GM18907 (cell line): ENCODE data around the gene NXNL2.

ENCODE experiments used
- ATAC-seq: cut with Tn5 transposase; IDR thresholded peaks from one replicate; pipeline ENCODE4 v1.9.1; 2021; ENCODE audit warnings: mild to moderate bottlenecking, moderate library complexity; ENCODE audit not compliant: unreplicated experiment

NXNL2 gene

DNA sequence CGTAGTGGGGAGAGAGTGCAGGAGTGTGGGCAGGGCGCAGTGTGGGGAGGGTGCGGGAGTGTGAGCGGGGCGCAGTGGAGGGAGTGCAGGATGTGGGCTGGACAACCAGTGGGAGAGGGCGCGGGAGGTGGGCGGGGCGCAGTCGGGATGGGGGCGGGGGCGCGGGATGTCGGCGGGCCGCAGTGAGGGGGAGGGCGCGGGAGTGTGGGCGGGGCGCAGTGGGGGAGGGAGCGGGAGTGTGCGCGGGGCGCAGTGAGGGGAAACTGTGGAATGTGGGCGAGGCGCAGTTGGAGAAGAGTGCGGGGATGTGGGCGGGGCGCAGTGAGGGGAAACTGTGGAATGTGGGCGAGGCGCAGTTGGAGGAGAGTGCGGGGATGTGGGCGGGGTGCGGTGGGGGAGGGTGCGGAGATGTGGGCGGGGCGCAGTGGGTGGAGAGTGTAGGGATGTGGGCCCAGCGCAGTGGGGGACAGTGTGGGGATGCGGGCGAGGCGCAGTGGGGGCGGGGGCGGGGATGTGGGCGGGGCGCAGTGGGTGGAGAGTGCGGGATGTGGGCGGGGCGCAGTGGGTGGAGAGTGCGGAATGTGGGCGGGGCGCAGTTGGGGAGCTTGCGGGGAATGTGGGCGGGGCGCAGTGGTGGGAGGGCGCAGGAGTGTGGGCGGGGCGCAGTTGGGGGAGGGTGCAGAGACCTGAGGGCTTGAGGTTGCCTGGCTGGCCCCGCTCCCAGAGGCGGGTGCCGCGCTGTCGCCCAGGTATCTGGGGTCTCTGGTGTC lies at the start of gene NXNL2:
Gene NXNL2 (plus strand): TSS at position 723 of the 770 bp plus-strand sequence. CDS start 257 bp downstream, outside the sequence.
- no peak for ATAC-seq

DNA sequence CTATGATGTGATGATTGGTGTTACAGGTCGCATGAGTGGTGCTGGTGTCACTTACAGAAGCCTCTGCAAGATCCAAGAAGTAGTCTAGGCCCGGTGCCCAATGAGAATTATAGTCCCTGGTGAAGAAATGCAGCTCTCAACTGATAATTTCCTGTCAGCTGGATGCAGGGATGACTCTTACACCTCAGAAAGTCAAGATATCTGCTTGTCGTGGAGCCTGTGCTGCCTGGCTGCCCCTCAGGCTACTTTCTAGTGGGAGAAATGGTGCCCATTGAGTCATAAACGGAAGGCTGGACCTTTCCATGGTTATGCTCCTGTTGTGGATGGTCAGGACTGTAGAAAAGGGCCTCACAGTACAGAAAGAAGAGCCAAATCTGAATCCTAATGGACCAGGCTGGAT lies 46.8 kb upstream of the NXNL2 start:
- no peak for ATAC-seq

DNA sequence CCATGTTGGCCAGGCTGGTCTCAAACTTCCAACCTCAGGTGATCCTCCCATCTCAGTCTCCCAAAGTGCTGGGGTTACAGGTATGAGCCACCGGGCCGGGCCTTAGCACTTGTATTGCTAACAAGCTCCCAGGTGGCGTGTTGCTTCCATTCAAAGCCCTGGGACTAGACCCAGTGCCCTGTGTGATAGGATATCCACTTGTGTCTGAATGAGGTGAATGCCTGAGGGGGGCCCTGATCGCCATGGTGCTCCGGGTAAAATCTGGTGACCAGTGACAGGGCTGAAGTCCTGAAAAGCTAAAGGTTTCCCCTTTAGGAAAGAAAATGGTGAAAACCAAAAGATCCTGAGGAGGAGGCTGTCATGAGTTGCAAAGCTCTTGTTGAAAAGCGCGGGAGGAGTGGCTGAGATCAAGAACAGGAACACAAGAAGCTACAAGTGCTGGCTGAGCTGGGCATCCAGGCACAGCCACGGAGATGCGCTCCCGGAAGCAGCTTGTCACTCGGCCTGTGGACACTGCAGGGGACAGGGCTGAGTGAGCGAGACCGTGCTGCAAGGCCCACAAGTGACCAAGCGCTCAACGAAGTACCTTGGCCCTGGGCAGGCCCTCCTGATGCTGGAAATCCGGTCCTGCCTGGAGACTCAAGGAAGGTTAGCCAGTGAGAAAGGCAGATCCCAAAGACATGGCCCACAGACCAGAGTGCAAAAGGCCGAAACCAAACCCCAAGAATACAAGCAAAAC lies 39.8 kb upstream of the NXNL2 start:
- no peak for ATAC-seq

DNA sequence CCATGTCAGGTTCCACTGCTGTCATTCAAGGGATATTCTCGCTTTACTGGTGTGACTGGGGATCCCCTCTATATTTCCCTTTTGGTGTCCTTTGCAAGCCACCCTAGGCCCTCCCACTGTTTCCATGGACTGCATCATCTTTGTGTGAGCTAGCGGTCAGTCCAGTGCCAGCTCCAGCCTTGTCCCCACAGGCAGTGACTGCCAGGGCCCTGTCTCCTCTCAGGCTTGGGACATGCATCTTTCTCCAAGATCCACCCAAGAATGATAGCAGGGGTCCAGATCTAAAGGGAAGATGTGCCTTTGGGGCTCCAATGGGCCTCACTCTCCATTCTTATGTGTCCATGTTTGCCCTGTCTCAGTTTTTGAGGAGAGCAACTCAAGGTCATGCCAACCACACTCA lies 37.8 kb upstream of the NXNL2 start:
- ATAC-seq: no peak

DNA sequence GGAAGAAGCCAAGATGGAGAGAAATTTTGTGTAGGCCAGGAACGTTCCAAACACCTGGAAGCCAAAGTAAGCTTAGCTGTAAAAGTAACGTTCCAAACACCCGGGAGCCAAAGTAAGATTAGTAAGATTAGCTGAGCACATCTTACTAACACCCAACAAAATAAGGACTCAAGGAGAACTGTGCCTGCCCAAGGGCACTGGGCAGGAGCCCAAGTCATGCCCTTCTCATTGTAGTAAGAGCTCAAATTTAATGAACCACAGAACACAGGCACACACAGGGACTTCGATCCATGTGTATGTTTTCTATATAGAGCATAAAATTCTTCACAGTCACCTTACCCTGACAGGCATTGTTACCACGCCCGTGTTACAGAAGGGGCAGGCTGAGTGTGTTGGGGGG lies 36.1 kb upstream of the NXNL2 start:
- no peak for ATAC-seq

DNA sequence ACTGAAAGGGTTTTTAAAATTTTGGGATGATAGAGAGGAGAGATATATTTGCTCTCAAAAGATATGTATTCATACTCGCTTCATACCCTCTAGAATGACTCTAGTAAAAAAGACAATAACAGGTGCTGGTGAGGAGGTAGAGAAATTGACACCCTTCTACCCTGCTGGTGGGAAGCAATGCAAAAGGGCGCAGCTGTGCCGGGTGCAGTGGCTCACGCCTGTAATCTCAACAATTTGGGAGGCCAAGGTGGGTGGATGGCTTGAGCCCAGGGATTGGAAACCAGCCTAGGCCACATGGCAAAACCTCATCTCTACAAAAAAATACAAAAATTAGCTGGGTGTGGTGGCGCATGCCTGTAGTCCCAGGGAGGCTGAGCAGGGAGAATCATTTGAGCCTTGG lies 33.9 kb upstream of the NXNL2 start:
- ATAC-seq: no peak

DNA sequence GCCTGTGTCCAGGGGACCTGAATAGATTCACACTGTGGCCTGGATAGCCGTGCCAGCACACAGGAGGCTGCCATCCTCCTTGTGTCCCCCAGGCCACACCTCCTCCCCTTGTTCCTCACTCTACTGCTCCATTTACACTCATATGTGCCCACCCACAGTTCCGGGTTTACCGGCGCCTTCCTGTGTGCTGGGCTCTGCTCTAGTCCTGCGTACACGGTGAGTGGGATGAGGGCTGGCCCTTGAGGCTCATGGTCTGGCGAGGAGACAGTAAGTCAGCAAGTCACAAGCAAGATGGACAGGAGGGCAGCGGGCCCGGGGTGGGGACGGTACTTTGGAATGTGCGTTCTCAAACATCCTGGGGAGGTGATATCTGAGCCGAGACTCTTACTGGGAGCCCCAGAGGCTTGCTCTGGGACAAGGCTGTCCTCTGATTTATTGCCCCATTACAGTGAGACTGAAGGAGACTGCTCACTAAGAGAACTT lies 32.4 kb upstream of the NXNL2 start:
- no peak for ATAC-seq

DNA sequence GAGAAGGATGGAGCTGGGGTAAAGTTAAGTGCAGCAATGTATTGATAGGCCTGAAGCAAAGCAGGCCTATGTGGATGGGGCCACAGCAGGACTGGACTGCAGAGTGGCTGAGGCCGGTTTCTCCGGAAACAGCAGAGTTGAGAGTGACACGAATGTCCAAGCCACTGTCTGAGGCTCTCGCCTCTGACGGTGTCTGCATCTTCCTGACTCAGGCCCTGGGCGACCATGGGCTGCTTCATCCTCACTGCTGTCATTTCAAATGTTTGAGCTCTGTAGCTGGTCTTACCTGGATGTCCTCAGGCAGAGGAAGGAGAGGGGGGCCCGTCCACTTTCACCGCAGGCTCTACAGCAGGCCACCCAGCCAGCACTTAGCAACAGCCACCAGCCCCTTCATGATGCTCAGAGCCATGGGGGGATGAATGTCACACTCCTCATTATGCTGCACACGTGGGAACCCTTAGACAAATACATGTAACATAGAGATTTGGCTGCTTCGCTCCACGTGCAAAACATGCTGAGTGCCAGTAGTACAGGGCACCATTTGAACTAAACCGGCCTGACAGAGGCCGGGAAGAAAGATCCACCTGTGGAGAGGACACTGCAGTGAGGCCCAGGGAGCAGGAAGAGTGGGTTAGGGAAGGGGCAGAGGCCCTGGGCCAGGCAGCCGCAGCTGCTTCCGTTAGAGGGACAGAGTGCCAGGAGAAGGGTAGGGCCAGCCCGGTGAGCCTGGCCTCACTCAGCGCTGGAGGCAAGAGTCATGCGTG lies 31.7 kb upstream of the NXNL2 start:
- ATAC-seq: no peak

DNA sequence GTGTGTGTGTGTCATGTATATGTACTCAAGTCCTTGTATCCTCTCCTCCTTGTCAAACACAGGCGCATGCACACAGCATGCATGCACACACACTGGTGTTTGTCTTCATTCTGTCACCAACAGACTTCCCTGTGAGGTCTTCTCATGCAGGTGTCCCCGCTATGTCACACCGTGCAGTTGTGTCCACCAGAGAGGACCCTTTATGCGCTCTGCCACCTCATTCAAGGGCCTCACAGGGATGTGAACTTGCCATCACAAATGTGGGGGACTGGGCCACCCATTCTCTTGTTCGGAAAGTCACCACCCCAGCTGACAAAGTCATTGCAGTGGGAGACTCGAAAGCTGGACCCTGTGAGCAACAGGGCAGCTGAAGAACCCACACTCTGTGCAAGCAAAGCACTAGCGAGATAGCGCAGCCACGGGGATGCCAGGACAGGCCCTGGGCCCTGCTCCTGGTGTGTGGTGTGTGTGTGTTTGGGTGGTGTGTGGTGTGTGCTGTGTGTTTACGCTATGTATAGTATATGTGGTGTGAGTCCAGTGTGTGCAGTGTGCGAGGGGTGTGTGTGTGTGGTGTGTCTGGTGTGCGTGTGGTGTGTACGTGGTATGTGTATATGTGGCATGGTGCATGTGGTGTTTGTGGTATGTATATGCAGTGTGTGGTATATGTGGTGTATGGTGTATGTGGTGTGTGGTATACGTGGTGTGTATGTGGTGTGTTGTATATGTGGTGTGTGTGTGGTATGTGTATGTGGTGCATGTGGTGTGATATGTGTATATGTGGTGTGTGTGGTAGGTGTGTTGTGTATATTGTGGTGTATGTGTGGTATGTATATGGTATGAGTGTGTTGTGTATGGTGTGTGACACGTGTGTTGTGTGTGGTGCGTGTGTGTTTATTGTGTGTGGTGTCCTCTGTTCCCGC lies 30.9 kb upstream of the NXNL2 start:
- no peak for ATAC-seq

DNA sequence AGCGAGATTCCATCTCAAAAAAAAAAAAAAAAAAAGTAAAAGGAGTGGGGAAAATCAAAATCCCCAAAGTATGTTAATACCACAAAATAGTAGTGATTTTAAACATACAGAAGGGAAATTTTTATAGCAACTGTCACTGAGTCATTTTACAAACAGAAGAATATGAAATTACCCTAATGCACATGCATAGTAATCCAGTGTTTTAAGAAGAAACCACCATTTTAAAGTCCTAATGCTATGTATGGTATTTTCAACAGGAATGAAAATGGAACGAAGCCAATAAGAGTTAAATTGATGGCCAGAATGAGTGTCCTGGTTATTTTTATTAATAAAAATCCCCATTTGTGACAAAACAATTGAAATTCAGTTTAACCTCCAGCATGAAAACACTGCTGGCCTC lies 26.7 kb upstream of the NXNL2 start:
- ATAC-seq: no peak

DNA sequence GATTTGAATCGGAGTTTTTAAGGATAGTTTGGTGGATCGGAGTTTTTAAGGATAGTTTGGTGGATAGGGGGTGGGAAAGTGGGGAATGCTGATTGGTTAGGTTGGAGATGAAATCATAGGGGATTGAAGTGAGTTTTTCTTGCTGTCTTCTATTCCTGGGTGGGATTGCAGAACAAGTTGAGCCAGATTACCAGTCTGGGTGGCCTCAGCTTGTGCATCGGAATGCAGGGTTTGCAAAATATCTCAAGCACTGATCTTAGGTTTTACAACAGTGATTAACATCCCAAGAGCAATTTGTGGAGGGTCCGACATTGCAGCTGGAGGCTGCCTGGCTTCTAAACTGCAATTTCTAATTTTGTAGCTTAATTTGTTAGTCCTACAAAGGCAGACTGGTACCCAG lies 23.1 kb upstream of the NXNL2 start:
- ATAC-seq: no peak

DNA sequence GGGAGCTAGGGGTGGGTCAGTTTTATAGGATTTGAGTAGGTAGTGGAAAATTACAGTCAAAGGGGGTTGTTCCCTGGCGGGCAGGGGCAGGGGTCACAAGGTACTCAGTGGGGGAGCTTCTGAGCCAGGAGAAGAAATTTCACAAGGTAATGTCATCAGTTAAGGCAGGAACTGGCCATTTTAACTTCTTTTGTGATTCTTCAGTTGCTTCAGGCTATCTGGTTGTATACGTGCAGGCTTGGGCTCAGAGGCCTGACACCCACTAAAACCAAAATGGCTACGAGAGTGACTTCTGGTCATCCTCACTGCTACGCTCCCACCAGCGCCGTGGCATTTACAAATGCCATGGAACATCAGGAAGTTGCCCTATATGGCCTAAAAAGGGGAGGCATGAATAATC lies 20.7 kb upstream of the NXNL2 start:
- ATAC-seq: no peak

DNA sequence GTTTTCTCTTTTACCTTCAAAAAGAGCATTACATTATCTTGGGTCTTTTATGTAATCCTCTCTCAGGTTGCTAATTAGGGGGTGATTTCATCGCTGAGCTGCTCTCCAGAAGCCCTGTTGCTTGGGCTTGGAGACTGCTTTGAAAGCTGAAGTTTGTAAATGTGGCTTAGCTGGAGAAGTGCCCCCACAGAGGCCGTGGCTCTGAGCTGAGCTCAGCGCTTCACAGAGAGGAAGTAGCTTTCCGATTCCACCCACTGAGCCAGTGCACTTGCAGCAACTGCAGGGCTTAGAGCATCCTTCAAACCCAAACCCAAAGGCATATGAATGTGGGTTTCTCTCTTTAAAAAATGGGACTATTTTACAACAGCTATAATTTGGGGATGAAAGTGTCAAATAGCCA lies 13.7 kb upstream of the NXNL2 start:
- no peak for ATAC-seq

DNA sequence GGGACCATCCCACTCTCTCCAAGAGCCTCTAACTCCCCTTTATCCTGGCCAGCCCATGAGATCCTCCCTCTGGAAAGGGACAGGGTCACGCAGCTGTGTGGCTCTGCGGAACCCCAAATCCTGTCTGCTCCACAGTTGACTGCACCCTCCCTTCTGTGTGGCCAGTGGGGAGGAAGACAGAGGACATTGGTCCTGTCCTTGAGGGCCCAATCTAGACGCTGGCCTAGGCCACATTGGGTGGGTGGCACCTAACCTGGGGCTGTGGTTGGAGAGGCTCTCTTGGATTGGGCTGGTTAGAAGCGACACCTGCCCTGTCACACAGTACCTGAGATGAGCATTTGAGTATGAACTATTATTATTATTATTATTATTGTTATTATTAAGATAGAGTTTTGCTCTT lies 12.6 kb upstream of the NXNL2 start:
- ATAC-seq: no peak

DNA sequence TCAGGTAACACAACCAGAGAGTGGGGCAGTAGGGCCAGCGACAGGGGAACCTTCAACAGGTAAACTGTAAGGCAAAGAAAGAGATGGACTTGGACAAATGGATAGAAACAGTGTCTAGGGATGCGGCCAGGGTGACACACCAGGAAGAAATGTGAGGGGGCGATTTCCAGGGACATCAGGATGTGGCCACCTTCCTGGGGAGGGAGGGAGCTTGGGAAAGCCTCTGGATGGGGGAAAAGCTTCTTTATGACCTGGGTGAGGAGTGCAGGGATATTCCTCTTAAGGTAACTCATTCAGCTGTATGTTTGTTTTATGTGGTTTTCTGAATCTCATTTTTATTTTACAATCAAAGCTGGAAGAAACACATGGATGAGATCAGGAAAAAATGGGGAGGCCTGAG lies 11.9 kb upstream of the NXNL2 start:
- ATAC-seq: no peak

DNA sequence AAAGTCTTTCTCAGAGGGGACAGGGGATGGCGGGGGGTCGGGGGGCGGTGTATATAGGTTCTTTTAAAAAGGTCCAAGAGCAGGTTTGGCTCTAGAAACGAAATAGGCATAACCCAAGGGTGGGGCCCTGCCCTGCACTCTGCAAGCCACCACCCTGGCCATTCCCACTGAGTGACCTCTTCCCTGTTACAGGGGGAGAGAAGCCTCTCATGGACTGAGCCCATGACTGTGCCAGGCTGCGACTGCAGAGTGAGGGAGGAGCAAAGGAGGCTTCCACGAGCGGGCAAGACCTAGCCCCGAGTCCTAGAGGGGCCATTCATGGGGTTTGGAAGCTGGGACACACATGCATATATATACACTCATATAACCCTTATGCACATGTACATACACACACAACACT lies 10.1 kb upstream of the NXNL2 start:
- ATAC-seq: no peak

DNA sequence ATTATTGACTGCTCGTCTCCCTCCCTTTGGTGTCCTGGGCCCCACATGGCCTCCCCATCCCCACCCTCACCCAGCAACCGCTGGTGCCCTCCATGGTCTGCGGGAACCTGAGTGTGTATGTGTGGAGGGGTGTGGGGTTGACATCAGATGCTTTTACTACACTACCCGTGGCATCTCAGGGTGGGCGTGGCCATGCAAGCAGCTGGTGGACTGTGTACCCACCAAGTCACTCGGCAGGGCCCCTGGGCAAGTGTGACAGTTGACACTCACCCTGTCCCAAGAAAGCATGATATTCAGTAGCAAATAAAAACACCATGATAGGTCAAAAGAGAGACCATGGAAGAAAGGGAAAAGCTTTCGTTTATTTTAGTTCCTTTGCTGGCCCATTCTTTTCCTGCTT lies 7.4 kb upstream of the NXNL2 start:
- no peak for ATAC-seq

DNA sequence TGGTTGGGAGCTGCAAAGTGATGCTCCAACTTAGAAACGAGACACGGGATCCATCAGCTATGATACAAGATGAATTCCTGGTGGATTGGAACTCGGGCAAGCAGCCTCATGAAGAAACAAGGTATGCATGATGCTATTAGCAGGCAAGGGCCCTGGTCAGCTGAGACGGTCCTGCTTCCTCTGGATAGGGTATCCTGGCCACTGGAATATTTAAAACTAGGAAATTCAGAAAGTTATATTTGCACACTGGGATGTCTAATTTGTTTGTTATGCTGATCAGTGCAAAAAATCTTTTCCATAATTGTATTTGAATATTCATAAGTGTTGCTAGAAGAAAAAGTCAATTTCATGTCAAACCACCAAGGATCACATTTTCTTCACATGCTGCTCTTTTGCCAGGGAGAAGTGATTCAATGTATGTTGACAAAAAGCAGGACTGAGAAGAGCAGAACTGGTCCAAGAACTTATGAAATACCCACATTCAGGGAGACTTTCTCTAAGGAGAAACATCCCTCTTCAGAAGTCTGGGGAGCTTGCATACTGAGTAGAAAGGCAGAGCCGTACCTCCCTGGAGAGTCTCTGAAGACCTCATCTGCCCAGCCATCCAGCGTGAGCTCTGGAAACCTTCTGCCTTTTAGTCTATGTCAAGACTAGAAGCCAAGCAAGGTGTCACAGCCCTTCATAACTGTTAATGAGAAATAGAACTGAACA lies 6.7 kb upstream of the NXNL2 start:
- ATAC-seq: no peak

DNA sequence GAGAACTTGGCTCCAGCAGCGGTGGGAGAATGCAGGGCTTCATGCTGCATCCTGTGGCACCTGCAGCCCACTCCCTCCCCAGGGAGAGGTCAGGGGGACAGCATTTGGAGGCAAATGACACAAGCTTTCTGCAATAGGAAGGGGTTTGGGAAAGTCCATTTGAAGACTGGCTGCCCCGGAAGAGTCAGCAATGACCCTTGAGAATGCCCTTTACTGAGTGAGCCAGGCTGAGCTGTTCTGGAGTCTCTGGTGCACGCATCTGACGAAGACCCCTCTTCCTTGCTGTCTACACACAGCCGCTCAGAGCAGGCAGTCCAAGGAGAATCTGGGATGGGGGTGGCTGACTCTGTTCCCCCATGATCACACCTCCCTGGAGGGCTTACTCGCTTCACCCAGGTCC lies 5.5 kb upstream of the NXNL2 start:
- ATAC-seq: no peak

DNA sequence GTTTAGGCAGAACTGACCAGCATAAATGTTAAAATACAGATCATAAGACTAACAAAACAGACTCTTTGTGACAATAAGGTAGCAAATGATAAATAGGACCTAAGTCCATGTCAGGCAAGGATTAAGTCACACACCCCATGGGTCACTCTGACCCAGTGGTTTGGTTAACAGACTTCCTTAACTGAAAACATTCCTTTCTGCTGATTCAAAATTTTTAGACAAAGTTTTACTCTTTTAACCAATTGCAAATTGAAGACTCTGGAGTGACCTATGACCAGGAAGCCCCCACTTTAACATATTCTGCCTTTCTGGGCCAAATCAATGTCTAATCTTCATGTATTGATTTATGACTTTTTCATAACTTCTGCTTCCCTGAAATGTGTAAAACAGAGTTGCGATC lies 4.9 kb upstream of the NXNL2 start:
- no peak for ATAC-seq
